Heart right ventricle (tissue), 16 donors: ENCODE results near the gene AMIGO1. TPM values are rescaled to one million over a fixed set of nuclear protein-coding genes. Genes with fewer than 3 reads are reported as not detected.
A peak's percentile ranks its signal among the peaks of the same experiment; 100 is the strongest.

Experiments
- ATAC-seq, 8 donors: fragments of 200-7000 bp; cut with Tn5 transposase; one replicate each; pipeline ENCODE4 v1.9.1; 2020; ENCODE audit warnings: mild to moderate bottlenecking in 8 of 8, moderate library complexity in 8 of 8, moderate number of reproducible peaks in 1 of 8
- DNase-seq, 2 donors: peaks; one replicate each; pipeline ENCODE4 v3.0.0-alpha.2; 2020
- H3K27ac ChIP-seq, 10 donors: fragments of 200-600 bp; sonication (generic) in 2 of 10; one replicate each; pipeline versions ENCODE4 v1.5.0 to v1.8.0; 2020 to 2022; ENCODE audit warnings: mild to moderate bottlenecking in 3 of 10
- H3K27me3 ChIP-seq, 7 donors: fragments of 200-600 bp; one replicate each; pipeline ENCODE4 v1.8.0; 2021 to 2022; ENCODE audit warnings: mild to moderate bottlenecking in 2 of 7
- H3K36me3 ChIP-seq, 9 donors: fragments of 200-600 bp; sonication (generic) in 1 of 9; one replicate each; pipeline versions ENCODE4 v1.5.0 to v1.8.0; 2020 to 2022; ENCODE audit warnings: mild to moderate bottlenecking in 2 of 9
- H3K4me1 ChIP-seq, 9 donors: fragments of 200-600 bp; sonication (generic) in 1 of 9; one replicate each; pipeline versions ENCODE4 v1.5.0 to v1.8.0; 2020 to 2022; ENCODE audit warnings: mild to moderate bottlenecking in 4 of 9
- H3K4me3 ChIP-seq, 10 donors: fragments of 200-600 bp; sonication (generic) in 2 of 10; one replicate each; pipeline versions ENCODE4 v1.5.0 to v1.8.0; 2020 to 2022; ENCODE audit warnings: mild to moderate bottlenecking in 7 of 10, moderate library complexity in 2 of 10
- H3K9me3 ChIP-seq, 11 donors: fragments of 200-600 bp in 10 of 11; sonication (generic) in 2 of 11; one replicate each; pipeline versions ENCODE4 v1.5.0 to v1.8.0; 2013 to 2022; ENCODE audit warnings: mild to moderate bottlenecking in 2 of 11, control low read depth in 1 of 11, moderate library complexity in 1 of 11
- CTCF ChIP-seq, 9 donors: fragments of 200-600 bp; sonication (generic) in 2 of 9; IDR thresholded peaks; one replicate each; pipeline versions ENCODE4 v1.5.0 to v1.8.0; 2021 to 2022; ENCODE audit warnings: antibody characterized with exemption in 9 of 9, mild to moderate bottlenecking in 5 of 9, moderate library complexity in 1 of 9
- WGBS, 2 donors: extraction: QIAGEN DNeasy Blood & Tissue Kit; methylation state at CpG; one replicate each; pipeline ENCODE4 v1.1.7; 2013; ENCODE audit warnings: inconsistent platforms in 1 of 2; 5-methylcytosine and 5-hydroxymethylcytosine counted together
- intact Hi-C, 10 donors: fragments of 100-400 bp; cut with DNase I; formaldehyde crosslinking; loops; one replicate each; pipeline versions ENCODE4 v1.11.1 to v1.14.2; 2022
- polyA plus RNA-seq, 2 donors: library from polyadenylated mRNA; stranded (reverse); fragments of 200-250 nt; gene quantifications; one replicate each; pipeline ENCODE4 v1.2.3, GENCODE V29; 2013
- total RNA-seq, 10 donors: library from RNA; stranded (reverse); fragmentation: NEBNext Ultra II Directional in 3 of 10; extraction: Animal tissue kit (Norgen Biotek cat#: 25700) in 3 of 10; gene quantifications; one replicate each; pipeline versions ENCODE4 v1.2.1 to v1.2.4, GENCODE V29; 2021 to 2023
- donor health status: Arrhythmogenic right ventricular cardiomyopathy.
- donor health status: ischemic (EF 13 %, LVEDD 7.1; RV severe dilation, severe dysfunction).
- donor health status: healthy with polysubstance abuse.
- donor health status: DM: no; HTN: yes; CAD: no.
- donor health status: DM: no; HTN: no; CAD: no.
- donor health status: ischemic (EF 25% LVEDD 6.9; RV normal size, moderate dysfunction).
- donor health status: ischemic (EF 25% LVEDD 5.7; RV mildly dilated, moderate dysfunction).
- donor health status: healthy.
- donor health status: DM: yes; HTN: yes; CAD: no.
- donor health status: Ischemic cardiomyopathy.
- donor health status: ischemic (EF 35%, LVEDD 5.7; RV mildly dilated, moderate dysfunction).
- donor health status: nonischemic (EF 11% LVEDD 7.7; RV severe dilation, severe dysfunction).
- donor health status: DM: yes; HTN: yes; CAD: no.
- donor health status: PGD.
- donor health status: ischemic (EF 29% LVEDD 5.4; RV normal size, mild dysfunction).
- donor health status: nonischemic (EF 23%, LVEDD 6.1; RV moderate dilation, normal function).

AMIGO1 gene
- total and polyA plus RNA-seq, 12 donors = 2.8 to 16.6 (median 14.5) TPM

DNA sequence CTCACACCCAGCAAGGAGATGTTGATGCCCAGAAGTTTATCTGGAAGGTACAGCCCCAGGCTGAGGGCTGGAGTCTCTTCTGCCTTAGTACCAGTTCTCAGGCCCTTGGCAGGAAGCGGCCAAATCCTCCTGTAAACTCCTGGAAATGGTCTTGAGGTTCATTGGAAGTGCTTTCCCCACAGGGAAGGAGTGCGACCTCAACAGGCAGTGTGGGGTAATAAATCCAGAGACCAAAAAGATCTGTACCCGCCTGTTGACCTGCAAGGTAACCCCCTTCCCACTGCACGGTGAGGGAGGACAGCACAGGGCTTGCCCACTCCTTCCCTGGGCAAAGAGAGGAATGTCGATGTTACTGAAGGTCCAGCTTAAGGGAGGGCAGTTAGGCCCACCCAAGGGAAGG is 21.3 kb downstream of the AMIGO1 start:
- Histone ChIP-seq H3K36me3 (peaks cover 0 to 36% (median 0%) of the 10 kb centered on the region in 9 donors), H3K4me3 (no peak overlapping the region), H3K9me3 (no peaks in the 10 kb centered on the region), H3K27me3 (peaks cover 0 to under 1% (median 0%) of the 10 kb centered on the region in 7 donors), H3K4me1 (peaks cover 5 to 27% (median 17%) of the 10 kb centered on the region in 9 donors), H3K27ac (no peak overlapping the region)
- intact Hi-C loops = loop anchor here in 1 of 10 donors (10.0 kb wide), 1 partner anchor 63 kb away; the partner anchor contains the start of gene PSMA5
- 77 to 82% methylated on average over 5 of the region's 5 CpGs for WGBS, 2 donors
- no peak for TF ChIP-seq CTCF (IDR thresholded peaks at IDR 0.05)
- DNase-seq (no peak), ATAC-seq (no peak)

- 64 to 68% methylated on average over 5 of the region's 5 CpGs for WGBS, 2 donors
- ATAC-seq (no peak), DNase-seq (no peak)
- Histone ChIP-seq H3K4me3 (no peak overlapping the region), H3K36me3 (peaks cover 0 to 36% (median 0%) of the 10 kb centered on the region in 9 donors), H3K4me1 (peaks cover 8 to 32% (median 21%) of the 10 kb centered on the region in 9 donors), H3K9me3 (no peaks in the 10 kb centered on the region), H3K27ac (no peak overlapping the region), H3K27me3 (peaks cover 0 to 5% (median 0%) of the 10 kb centered on the region in 7 donors)
- no peak for TF ChIP-seq CTCF (IDR thresholded peaks at IDR 0.05)
- intact Hi-C loops = loop anchor here in 1 of 10 donors (10.0 kb wide), 1 partner anchor 62 kb away; the partner anchor contains the start of gene PSMA5
These were observed 22.3 kb downstream of the AMIGO1 start for GRCh38 chr1:109487261-109487660.

DNA sequence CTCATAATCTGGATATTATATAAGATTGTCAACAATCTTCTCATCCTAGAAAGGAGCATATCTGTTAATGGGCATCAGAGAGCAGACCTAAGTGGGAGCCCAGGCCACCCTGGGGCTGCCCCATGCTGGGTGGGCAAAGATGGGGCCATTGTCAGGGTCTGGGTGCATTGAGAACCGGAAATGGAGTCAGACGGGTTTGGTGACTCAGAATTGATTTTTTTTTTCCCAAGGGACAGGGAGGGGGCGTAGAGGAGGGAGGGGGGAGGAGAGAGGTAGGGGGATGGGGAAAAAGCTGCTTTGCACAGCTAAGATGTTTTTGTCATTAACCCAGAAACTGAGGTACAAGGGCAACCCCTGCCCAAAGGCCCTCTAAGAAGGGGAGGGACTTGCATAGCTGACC is 24.5 kb downstream of the AMIGO1 start:
- Histone ChIP-seq H3K4me3 (peak overlapping the region in 8 of 10 donors; percentile 56 to 90 (median 82)), H3K36me3 (peaks cover 0 to 37% (median 2%) of the 10 kb centered on the region in 9 donors), H3K27me3 (peaks cover 0 to 9% (median 0%) of the 10 kb centered on the region in 7 donors), H3K9me3 (no peaks in the 10 kb centered on the region), H3K4me1 (peaks cover 8 to 23% (median 18%) of the 10 kb centered on the region in 9 donors), H3K27ac (no peak overlapping the region)
- ATAC-seq (no peak), DNase-seq (no peak)
- intact Hi-C loops = loop anchor here in 1 of 10 donors (10.0 kb wide), 1 partner anchor 60 kb away; the partner anchor contains the start of gene PSMA5
- WGBS, 2 donors = 35 to 38% methylated on average over 3 of the region's 3 CpGs
- no peak for TF ChIP-seq CTCF (IDR thresholded peaks at IDR 0.05)

GRCh38 chr1:109484519-109484975 is 25.0 kb downstream of the AMIGO1 start:
- Histone ChIP-seq H3K27ac (peak overlapping the region in 5 of 10 donors; percentile 96 to 99 (median 99)), H3K27me3 (peaks cover 0 to 9% (median 0%) of the 10 kb centered on the region in 7 donors), H3K4me1 (peaks cover 8 to 23% (median 18%) of the 10 kb centered on the region in 9 donors), H3K9me3 (no peaks in the 10 kb centered on the region), H3K36me3 (peaks cover 0 to 35% (median 6%) of the 10 kb centered on the region in 9 donors), H3K4me3 (peak overlapping the region; percentile 23 to 90 (median 82))
- ATAC-seq = peak in 2 of 8 donors; percentile 5 to 6
- TF ChIP-seq CTCF (IDR thresholded peaks at IDR 0.05) = no peak
- no peak for DNase-seq
- WGBS, 2 donors = 29 to 31% methylated on average over 15 of the region's 15 CpGs
- intact Hi-C loops = loop anchor here in 2 of 10 donors (5.0 to 10.0 kb wide), 2 partner anchors 57 to 60 kb away; partner anchors contain the start of gene PSMA5 (in 2 of the 2)
